PFSK-1 (cell line): ENCODE measurements around the gene USP34.

Experiments used
- POLR2AphosphoS5 ChIP-seq: IDR thresholded peaks from 2 replicates; pipeline ENCODE4 v1.6.1; 2012; ENCODE audit warnings: low read depth, mild to moderate bottlenecking, control low read depth, low read length, moderate library complexity
- REST ChIP-seq, 2 experiments: IDR thresholded peaks; 2 replicates each; pipeline versions ENCODE4 v1.6.1 to v1.8.0; 2011 to 2012; ENCODE audit warnings: low read depth in 2 of 2, low read length in 2 of 2, control low read depth in 1 of 2, inconsistent platforms in 1 of 2, mild to moderate bottlenecking in 1 of 2, moderate library complexity in 1 of 2; ENCODE audit not compliant: insufficient read depth in 1 of 2
- SIN3A ChIP-seq: IDR thresholded peaks from 2 replicates; pipeline ENCODE4 v1.6.1; 2012; ENCODE audit warnings: mild to moderate bottlenecking, low read length, moderate library complexity, borderline replicate concordance; ENCODE audit not compliant: insufficient read depth

GRCh38 chr2:61423714-61424113 is 47.2 kb downstream of the USP34 start:
- TF ChIP-seq SIN3A, result no peak
- TF ChIP-seq REST (IDR thresholded peaks at IDR 0.05; ENCODE audit: insufficient read depth in 1 of 2, low read depth in 2 of 2, low read length in 2 of 2), result no peak
- no peak for TF ChIP-seq POLR2AphosphoS5
